ENCODE data around the gene FBRSL1. TPM values are rescaled to one million over a fixed set of nuclear protein-coding genes. Genes with fewer than 3 reads are reported as not detected.

FBRSL1 gene
- polyA plus RNA-seq, 3 donors: 0.39 to 28.7 (median 0.74) TPM

DNA sequence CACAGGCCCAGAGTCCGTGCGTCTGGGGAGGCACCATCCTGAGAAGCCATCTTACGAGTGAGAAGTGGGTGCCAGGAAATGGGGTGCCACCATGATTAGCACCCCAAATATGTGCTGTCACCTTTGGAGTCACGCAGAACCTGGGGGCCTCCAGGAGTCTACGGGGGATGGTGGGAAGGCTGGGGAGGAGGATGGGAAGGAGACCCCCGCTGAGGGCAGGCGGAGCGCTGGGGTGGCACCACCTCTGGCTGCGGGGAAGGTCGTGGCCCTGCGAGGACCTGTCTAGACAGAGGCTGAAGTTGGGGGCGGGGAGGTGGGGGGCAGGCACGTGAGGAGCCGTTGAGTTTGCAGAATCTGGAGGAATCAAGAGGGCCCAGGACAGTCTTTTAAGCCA lies 42.6 kb upstream of the FBRSL1 start:
- Histone ChIP-seq H3K9ac (ENCODE audit: insufficient read depth, low read length, poor library complexity, severe bottlenecking) (no peak overlapping the region), H3K4me3 (replicated peaks in 1 of 3; ENCODE audit: low read depth in 2 of 3, low read length in 3 of 3) (no peak overlapping the region), H3K4me2 (replicated peaks; ENCODE audit: extremely low read depth, low read length, poor library complexity, severe bottlenecking) (no peak overlapping the region), H3K79me2 (ENCODE audit: insufficient read depth, low read length) (no peaks in the 10 kb centered on the region), H3K9me3 (replicated peaks in 1 of 2; ENCODE audit: control insufficient read depth in 1 of 2, insufficient read depth in 1 of 2, low read length in 2 of 2) (no peaks in the 10 kb centered on the region), H2AFZ (ENCODE audit: insufficient read depth, low read depth, low read length, poor library complexity, severe bottlenecking) (no peak overlapping the region), H4K20me1 (ENCODE audit: insufficient read depth, low read length) (no peaks in the 10 kb centered on the region), H3K27me3 (ENCODE audit: control insufficient read depth in 2 of 2, insufficient read depth in 2 of 2, low read length in 2 of 2) (peaks cover 0 to 22% of the 10 kb centered on the region in 2 donors), H3K36me3 (replicated peaks in 1 of 2; ENCODE audit: control insufficient read depth in 1 of 2, insufficient read depth in 2 of 2, low read length in 2 of 2) (no peaks in the 10 kb centered on the region), H3K4me1 (ENCODE audit: control insufficient read depth in 1 of 2, insufficient read depth in 2 of 2, low read length in 2 of 2) (peaks cover 22 to 23% of the 10 kb centered on the region in 2 donors), H3K27ac (ENCODE audit: low read depth in 1 of 2, low read length in 2 of 2) (no peak overlapping the region)
- DNase-seq: no peak
- Mint-ChIP-seq H3K27me3 (ENCODE audit: low read depth in 3 of 3) (peaks cover 15 to 29% (median 18%) of the 10 kb centered on the region in 3 donors), H3K4me1 (peaks cover 23% of the 10 kb centered on the region), H3K4me3 (no peak overlapping the region), H3K9me3 (peaks cover 0 to 4% (median 0%) of the 10 kb centered on the region in 7 donors), H3K27ac (peak overlapping the region in 1 of 7 donors; percentile 45), H3K36me3 (no peaks in the 10 kb centered on the region)
- intact Hi-C loops (cut with micrococcal nuclease): no loop called here
- 97% methylated on average over 11 of the region's 14 CpGs for WGBS (ENCODE audit: insufficient coverage)
- TF ChIP-seq, protein P1, sequence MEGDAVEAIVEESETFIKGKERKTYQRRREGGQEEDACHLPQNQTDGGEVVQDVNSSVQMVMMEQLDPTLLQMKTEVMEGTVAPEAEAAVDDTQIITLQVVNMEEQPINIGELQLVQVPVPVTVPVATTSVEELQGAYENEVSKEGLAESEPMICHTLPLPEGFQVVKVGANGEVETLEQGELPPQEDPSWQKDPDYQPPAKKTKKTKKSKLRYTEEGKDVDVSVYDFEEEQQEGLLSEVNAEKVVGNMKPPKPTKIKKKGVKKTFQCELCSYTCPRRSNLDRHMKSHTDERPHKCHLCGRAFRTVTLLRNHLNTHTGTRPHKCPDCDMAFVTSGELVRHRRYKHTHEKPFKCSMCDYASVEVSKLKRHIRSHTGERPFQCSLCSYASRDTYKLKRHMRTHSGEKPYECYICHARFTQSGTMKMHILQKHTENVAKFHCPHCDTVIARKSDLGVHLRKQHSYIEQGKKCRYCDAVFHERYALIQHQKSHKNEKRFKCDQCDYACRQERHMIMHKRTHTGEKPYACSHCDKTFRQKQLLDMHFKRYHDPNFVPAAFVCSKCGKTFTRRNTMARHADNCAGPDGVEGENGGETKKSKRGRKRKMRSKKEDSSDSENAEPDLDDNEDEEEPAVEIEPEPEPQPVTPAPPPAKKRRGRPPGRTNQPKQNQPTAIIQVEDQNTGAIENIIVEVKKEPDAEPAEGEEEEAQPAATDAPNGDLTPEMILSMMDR (IDR thresholded peaks at IDR 0.05): no peak

DNA sequence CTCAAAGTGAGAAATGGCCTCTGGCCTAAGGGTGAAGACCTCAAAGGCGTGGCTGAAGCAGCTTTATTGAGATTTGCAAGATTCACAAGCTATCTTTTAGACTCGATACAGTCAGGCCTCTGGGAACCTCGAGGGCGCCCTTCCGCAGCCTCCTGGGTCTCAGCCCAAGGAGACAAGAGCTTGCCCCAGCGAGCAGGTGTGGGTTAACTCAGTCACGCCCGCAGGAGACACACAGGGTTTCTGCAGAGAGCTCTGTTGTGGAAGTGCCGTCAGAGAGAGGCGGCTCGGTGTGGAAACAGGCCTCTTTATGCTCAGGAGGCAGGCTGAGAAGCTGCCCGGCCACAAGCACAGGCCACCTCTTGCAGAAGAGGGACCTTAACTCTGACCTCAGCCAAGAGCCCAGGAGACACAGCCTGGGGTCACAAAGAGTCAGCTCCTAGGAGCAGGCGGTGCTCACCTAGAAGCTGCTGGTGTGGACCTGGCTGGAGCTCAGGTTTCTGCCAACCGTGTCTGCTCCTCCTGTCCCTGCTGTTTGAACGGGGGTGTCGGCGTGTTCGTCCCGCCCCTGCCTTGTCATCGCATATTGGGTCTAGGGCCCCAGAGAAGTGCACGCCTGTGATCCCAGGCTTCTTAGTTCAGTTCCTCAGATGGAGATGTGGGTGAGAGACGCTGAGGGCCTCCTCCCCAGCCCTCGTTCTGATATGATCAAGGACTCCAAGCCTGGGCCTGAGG lies 42.1 kb upstream of the FBRSL1 start:
- no peak overlapping the region for H3K27ac ChIP-seq (ENCODE audit: low read depth in 1 of 2, low read length in 2 of 2)
- peaks cover 22 to 23% of the 10 kb centered on the region in 2 donors for H3K4me1 ChIP-seq (ENCODE audit: control insufficient read depth in 1 of 2, insufficient read depth in 2 of 2, low read length in 2 of 2)
- no peaks in the 10 kb centered on the region for H3K36me3 ChIP-seq (replicated peaks in 1 of 2; ENCODE audit: control insufficient read depth in 1 of 2, insufficient read depth in 2 of 2, low read length in 2 of 2)
- Mint-ChIP-seq H3K9me3 (peaks cover 0 to 1% (median 0%) of the 10 kb centered on the region in 7 donors), H3K36me3 (no peaks in the 10 kb centered on the region), H3K4me3 (peak overlapping the region in 1 of 2 donors; percentile 31), H3K4me1 (peaks cover 23% of the 10 kb centered on the region), H3K27ac (no peak overlapping the region), H3K27me3 (ENCODE audit: low read depth in 3 of 3) (peaks cover 18 to 34% (median 21%) of the 10 kb centered on the region in 3 donors)
- H3K9ac ChIP-seq (ENCODE audit: insufficient read depth, low read length, poor library complexity, severe bottlenecking): no peak overlapping the region
- TF ChIP-seq, protein P1 (IDR thresholded peaks at IDR 0.05): no peak
- intact Hi-C loops (cut with micrococcal nuclease): no loop called here
- H4K20me1 ChIP-seq (ENCODE audit: insufficient read depth, low read length): no peaks in the 10 kb centered on the region
- no peaks in the 10 kb centered on the region for H3K79me2 ChIP-seq (ENCODE audit: insufficient read depth, low read length)
- no peak for DNase-seq
- no peak overlapping the region for H3K4me3 ChIP-seq (replicated peaks in 1 of 3; ENCODE audit: low read depth in 2 of 3, low read length in 3 of 3)
- H3K4me2 ChIP-seq (replicated peaks; ENCODE audit: extremely low read depth, low read length, poor library complexity, severe bottlenecking): no peak overlapping the region
- peaks cover 0 to 25% of the 10 kb centered on the region in 2 donors for H3K27me3 ChIP-seq (ENCODE audit: control insufficient read depth in 2 of 2, insufficient read depth in 2 of 2, low read length in 2 of 2)
- no peak overlapping the region for H2AFZ ChIP-seq (ENCODE audit: insufficient read depth, low read depth, low read length, poor library complexity, severe bottlenecking)
- 95% methylated on average over 23 of the region's 23 CpGs for WGBS (ENCODE audit: insufficient coverage)
- no peaks in the 10 kb centered on the region for H3K9me3 ChIP-seq (replicated peaks in 1 of 2; ENCODE audit: control insufficient read depth in 1 of 2, insufficient read depth in 1 of 2, low read length in 2 of 2)
